ENCODE results near the gene DSG2.

DSG2 gene

DNA sequence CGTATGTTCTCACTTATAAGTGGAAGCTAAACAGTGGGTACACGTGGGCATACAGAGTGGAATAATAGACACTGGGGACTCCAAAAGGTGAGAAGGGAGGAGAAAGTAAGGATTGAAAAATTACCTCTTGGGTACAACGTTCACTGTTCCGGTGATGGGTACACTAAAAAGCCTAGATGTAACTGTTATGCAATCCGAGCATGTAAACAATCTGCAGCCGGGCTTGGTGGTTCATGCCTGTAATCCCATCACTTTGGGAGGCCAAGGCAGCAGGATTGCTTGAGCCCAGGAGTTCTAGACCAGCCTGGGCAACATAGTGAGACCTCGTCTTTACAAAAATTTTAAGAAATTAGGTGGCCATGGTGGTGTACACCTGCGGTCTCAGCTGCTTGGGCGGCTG, 60.6 kb downstream of the DSG2 start:
- no peak for DNase-seq

DNA sequence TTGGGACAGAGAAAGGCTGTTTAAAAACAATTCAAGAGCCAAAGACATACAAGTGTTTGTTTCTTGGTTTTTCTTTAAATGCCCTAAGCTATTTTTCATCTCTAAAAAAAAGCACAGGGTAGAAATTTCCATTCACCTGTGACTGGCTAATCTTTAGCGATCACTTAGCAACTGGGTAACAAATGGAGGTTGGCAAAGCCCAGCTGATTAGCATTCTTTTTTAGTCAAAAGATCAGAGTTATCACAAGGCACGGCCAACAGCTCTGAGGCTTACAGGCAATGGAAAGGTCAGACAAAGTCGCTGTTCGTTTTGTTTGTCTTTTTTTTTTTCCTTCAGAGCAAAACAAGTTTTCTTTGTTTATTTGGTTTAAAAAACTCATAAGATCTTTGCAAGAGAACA, 64.7 kb downstream of the DSG2 start:
- DNase-seq = no peak

DNA sequence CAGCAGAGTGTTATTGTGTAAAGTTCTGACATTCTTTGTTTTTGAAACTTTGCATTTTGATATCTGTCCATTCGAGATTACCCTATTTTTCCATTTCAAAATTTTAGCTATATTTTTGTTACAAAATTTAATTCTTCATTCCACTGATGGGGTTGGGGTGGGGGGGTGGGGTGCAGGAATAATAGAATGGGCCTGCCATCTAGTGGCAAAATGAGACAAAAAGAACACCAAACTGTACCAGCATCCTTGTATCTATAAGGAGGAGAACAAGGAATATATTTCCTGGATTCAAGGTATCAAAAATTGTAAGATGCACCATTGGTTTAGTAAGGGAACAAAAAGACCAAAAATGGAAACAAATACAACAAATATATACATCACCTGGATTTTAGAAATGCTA, 65.8 kb downstream of the DSG2 start:
- DNase-seq = no peak

DNA sequence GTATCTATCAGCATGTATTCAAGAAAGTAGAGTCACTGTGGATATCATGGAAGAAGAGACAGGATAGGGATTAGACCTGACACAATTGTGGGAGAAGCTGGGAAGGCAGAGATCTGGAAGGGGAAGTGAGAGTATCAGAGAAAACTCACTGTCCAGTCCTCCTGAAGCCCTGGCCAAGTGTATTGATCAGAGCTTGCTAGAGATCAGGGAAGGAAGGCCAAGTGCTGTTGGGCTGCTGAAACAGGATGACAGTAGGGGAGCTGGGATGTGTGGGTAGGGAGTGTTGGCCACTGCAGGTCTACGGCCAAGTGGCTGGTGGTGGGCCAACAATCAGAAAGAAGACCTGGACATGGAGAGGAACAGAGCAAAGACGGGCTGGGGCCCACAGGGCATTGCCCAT, 67.4 kb downstream of the DSG2 start:
- no peak for DNase-seq

DNA sequence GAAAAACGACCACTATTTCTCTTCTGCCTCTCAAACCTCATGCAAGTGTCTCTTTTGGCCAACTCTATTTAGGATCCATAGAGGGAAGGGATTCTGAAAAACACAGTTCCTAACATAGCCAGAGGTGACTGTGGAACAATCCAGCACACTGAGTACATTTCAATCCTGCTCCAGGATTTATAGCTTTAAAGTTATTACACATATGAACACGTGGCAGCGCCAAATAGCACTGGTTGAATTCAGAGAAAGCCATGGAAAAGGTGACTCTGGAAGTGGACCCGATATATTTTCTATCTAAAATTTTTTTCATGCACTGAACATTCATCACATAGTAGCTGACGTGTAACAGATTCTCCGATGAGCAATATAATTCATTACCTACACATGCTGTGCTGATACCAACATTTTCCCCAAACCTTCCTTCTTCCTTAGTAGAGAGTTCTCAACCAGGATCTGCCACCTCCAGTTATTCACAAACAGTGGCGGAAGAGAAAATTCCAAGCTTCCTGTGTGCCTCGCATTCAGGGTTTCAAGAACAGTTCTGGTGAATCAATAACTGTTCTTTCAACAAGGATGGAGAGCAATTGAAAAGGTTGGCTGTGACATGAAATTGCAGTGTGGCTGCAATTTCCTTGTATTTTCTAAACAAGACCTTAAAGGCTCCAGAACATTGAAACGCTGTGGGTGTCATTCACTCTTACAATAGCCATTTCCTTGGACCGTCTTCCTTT, 68.0 kb downstream of the DSG2 start:
- DNase-seq = no peak

DNA sequence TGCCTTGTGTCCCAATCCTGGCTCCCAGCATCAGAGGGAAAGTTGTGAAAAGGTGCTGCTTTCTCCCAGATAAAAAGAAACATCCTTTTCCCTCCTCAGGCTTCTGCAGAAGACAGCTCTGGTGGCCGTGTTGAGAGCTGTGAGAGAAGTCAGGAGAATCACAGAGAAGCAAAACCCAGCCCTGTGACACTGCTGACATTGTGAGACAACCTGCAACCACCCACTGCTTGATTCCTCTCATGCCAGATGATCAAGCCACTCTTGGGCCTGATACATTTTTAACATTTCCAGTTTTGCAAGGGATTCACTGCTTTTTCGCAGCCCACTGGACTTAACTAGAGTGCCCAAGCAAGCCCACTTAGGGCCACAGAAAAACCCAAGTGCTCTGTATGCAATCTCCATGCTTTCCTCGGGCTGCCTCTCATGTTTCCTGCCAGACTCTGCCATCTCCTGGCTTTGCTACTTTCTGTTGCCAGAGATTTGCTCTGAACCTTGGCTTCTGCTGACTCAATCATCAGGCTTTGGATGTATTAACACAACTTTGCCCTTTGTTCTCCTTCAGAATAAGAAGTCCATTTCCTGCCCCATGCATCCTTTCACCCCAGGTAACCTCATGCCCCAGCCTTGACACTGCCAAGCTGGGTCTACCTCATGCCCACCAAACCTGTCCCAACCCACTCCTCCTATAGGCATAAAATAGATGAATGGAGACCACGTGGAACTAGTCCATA, 68.8 kb downstream of the DSG2 start:
- DNase-seq = no peak

DNA sequence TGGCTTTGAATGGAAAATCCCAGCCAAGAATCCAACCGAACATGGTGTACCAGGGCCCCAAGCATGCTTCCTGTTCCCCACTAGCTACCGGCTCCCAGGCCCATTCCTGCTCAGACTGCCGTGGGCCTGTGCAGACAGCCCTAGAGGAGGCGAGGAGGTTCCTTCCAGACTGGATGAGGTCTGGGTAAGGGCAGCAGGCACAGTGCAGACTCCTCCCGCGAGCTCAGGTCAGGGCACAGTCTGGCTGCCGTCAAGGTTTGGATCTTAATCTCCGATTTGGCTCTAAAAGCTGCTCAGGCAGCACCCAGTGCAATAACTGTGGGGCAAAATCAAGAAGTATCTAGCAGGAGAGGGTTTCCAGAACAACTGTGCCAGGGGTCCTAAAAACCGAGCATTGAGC, 74.4 kb downstream of the DSG2 start:
- DNase-seq = no peak

DNA sequence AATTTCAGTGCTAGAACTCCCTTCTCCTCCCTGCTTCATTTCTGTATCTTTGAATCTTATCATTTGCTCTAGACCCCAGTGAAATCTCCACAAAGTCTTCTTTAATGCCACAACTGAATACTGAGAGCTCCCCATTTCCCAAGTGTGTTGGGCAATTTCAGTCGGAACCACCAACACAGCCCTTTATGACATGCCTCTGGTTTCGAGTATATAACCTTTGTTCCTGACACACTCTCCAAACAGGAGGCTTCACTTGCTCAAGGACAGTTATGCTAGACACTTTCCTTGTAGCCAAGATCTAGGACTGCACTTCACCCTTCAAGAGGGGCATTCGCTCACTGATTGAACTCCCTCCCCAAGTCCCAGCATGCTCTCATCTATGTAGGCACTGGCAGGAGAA, 75.1 kb downstream of the DSG2 start:
- DNase-seq = no peak

DNA sequence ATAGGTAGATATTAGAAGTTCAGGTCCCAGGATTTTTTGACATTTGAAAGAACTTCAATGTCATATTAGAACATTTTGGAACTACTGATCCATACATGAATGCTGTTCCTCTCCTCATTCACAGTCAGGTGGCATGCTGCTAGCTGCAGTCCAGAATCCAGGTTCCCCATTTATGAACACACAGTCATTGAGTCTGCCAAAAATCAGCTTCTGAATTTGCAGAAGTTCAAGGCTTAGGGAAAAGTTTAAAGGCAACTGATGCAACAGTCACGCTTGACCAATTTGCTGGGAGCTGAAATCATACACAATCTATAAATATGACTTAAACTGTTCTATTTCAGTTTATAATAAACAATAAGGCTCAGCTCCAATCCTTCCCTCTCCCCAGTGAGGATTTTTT, 76.4 kb downstream of the DSG2 start:
- no peak for DNase-seq

DNA sequence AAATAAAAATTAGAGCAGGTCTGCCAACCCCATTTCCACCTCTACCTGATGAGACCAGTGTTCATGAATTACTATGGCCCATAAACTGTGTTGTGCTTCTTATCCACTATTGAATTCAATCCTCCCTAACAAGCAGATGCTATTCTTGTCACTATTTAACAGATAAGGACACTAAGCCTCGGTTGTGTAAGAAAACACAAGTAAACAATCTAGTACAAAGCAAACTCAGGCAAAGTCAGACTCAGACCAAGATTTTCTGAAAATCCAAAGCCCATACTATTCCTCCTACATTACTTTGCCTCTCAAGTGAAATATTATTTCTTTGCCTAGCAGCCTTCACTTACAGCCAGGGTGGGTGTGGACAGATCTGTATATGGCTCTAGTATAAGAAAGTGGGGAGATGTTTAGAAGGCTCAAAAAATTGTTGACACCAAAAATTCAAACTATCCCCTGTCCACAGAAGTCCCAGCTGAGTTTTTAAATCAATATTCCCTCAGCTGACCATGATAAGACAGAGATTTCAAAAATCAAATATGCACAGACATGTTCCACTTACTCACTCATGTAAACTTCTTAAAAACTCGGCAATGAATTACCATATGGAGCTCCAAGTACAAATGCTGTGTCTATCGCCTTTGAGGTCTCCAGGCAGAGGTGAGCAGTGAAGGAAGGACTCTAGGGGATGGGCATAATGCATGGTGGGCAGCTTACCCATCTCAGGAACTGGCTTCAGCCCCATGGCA, 77.7 kb downstream of the DSG2 start:
- DNase-seq = no peak

DNA sequence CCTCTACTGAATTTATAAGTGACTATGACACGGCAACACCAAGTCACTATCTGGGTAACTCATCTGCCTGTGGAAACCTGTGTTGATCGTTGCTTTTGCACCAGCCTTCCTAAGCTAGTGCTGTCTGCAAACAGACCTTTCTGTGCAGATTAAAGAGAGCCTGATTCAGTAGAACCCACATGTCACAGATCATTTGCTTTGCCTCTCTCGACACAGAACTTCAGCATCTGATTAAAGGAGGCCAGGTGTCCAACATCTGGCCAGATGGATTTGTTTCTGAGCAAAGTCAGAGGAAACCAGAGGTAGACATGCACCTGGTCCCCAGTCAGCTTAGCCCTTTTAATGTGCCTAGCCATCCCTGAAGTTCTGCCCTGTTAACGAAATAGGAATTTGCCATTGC, 78.7 kb downstream of the DSG2 start:
- DNase-seq = no peak

DNA sequence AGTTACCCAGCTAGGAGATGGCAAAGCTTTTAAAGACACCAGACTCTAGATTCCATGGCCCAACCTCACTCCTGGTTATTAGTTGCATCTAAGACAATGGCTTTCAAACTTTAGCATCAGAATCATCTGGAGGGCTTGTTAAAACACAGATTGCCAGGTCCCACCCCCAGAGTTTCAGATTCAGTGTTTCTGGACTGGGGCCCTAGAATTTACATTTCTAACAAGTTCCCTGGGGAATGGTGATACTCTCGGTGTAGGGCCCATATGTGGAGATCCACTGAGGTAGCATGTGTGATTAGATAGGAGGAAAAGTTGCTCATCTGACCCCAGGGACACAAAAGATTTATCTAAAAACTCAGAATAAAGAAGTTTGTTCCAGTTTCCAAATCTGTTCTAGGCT, 79.2 kb downstream of the DSG2 start:
- no peak for DNase-seq

DNA sequence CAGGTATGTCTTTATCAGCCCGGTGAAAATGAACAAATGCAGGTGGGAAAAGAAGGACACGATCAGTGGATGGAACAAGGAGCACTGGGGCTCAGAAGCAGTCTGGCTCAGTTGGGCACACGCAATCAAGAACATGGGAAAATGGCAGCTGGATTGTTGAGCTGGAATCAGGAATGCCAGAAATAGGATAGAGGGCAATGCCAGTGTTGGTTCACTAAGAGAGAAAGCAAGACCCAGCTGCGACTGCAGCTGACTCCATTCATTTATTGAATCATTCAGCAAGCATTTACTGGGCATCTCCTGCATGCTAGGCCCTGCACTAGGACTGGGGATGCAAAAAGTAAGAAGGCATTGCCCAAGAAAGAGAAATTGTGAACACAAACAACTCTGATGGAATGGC, 80.1 kb downstream of the DSG2 start:
- DNase-seq = no peak

DNA sequence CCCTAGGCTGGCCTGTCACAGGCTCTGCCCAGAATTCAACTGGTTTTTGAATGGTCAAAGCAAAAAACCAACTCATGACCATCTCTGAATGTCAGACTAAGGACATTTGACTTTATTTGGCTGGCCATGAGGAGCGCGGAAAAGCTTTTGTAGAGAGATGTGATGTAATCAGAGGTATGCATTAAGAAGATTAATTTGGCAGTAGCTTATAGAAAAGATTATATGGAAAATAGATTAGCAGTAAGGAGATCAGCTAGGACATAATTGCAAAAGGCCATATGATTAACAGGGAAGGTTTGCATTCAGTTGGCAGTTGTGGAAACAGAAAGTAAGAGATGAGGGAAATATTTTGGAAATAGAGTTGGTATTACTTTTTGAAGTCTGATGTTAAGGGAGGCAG, 81.4 kb downstream of the DSG2 start:
- DNase-seq = no peak

DNA sequence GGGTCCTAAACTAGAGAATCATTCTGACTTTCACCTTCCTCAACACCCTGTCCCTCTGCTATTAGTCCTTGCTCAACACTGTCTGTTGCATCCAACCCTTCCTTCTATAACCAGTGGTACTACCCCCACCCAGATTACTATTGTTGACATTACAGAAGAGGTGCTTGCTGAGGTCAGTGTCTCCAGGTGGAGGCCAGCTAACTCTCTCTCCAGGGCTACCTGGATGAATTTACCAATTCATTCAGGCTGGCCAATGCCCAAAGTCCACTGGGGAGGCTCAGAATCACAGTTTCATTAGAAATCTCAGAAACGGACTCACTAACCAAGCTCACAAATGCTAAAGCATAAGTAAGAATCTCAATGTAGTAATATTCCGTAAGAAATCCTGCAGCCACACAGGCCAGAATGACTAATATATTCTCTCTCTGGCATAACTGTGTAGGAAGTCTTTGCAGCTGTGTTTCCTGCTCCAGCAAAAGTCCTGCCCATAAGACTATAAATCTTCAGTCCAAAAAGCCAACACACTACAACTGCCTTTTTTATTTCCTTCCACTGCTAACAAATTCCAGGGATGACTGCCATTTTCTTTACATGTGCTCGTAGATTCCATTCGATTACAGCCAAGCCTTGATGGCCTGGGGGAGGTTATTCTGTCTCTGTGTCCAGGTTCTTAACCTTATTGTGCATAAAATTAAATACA, 83.7 kb downstream of the DSG2 start:
- no peak for DNase-seq

DNA sequence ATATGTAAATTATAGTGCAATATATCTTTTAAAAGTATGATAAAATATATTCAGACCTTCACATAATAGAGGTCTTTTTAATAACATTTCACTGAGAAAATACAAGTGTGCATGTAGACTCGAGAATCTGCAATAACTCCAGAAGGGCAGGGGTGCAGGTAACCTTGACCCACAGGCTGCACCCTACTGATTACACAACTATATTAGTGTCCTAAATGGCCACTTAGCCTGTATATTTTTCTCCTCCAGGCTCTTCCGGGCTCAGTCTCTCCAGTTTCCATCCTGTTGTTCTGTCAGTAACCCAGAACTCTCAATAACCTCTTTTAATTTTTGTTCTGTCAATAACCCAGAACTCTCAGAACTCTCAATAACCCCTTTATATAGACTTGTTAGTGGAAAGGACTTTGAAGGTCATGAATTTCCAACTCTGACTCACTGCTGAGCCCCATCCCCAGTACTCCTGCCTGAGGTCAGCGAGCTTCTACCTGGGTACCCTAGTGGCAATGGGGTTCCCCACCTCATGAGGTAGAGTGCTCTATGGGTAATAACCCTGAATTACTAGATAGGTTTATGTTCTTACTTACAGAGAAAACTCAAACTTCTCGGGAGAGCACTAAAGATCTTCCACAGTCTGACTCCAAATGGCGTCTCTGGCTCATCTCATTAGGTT, 85.3 kb downstream of the DSG2 start:
- no peak for DNase-seq

DNA sequence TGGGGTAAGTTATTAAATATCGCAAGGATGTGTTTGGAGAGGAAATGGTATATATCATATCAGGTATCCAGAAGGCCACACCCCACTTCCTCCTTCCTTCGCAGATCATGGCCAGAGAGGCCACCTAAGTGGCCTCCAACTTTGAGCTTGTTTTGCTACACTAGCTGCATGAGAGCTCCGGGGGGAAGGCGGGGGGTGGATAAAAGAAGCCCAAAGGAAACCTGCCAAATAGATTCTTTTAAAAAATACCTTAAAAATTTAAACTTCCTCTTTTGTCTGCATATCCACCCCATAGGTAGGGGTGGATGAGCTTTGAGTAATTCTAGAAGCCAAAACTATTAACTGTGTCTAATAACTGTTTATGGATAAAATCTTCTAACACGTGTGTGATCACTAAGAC, 88.0 kb downstream of the DSG2 start:
- no peak for DNase-seq

DNA sequence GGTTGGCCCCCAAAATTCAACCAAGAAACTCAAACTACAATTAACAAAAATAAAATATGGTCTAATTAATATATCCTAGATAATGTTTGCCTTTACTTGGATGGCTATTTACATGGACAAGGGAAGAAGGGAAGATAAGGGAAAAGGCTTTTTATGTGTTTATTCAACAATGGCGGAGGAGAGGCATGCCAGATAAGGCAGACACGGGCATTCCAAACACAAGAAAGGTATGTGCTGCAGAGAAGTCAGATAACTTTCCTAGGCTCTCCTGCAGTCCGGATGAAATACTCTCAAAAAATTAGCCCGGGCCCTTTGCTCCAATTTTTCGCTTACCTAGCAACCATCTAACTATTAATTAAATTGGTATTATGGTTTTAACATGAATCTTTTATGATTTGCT, 88.6 kb downstream of the DSG2 start:
- no peak for DNase-seq

DNA sequence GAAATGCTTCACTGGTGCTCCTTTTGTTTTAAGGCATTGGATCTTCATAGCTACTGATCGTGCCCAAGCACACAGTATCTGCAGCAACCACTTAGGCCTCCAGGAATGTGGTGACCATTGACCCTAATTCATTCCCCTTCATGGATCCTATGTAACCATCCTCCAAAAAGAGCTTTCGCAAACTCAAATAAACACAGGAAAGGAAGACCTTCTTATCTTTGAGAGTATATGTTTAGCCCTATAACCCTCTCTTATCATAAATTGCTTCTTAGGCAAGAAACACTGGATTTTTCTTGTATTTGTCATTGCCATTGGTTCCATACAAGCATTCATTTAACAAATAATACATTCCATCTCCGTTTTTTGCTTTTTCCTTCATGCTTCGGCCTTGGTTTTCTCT, 89.6 kb downstream of the DSG2 start:
- no peak for DNase-seq

DNA sequence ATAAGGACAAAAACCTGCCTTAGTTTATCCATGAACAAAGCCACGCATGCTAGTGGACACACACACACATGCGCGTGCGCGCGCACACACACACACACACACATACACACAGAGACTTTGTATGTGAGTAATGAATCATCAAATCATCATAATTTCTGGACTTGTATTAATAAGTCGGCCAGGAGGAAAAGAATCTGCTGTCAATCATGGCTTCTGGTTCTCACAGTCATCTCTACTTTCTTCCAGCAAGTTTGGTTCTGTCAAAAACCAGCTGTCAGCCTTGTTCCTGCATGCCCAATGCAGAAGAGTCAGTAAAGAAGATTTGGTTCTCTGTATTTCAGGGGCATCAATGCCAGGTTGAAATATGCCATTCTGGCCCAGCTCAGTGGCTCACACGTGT, 92.6 kb downstream of the DSG2 start:
- DNase-seq = no peak

DNA sequence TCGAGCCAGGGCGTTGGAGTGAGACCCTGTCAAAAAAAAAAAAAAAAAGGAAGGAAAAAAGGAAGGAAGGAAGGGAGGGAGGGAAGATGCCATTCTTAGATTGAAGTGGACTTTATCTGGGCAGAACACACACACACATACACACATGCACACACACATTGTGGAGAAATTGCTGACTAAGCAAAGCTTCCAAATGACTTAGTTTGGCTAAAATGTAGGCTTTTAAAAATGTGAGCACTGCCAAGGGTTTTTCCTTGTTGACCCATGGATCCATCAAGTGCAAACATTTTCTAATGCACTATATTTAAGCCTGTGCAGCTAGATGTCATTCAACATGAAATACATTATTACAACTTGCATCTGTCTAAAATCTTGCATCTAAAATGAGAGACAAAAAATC, 93.1 kb downstream of the DSG2 start:
- DNase-seq = no peak

DNA sequence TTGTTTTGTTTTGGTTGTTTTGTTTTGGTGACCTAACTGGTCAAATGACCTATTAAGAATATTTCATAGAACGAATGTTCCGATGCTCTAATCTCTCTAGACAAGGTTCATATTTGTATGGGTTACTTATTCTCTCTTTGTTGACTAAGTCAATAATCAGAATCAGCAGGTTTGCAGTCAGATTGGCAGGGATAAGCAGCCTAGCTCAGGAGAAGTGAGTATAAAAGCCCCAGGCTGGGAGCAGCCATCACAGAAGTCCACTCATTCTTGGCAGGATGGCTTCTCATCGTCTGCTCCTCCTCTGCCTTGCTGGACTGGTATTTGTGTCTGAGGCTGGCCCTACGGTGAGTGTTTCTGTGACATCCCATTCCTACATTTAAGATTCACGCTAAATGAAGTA, 93.7 kb downstream of the DSG2 start, which contains the start of gene TTR:
TSS of gene TTR (plus strand) at position 250 of the 400 bp plus-strand sequence. CDS start at position 276, 26 bp downstream.
- no peak for DNase-seq
